Nucleus accumbens (tissue), 56 donors: ENCODE measurements around the gene SH3PXD2A.

Experiments
- DNase-seq, 56 donors: peaks; one replicate each; lab custom pipeline; 2025; lab: John Stamatoyannopoulos, UW

Gene SH3PXD2A

DNA sequence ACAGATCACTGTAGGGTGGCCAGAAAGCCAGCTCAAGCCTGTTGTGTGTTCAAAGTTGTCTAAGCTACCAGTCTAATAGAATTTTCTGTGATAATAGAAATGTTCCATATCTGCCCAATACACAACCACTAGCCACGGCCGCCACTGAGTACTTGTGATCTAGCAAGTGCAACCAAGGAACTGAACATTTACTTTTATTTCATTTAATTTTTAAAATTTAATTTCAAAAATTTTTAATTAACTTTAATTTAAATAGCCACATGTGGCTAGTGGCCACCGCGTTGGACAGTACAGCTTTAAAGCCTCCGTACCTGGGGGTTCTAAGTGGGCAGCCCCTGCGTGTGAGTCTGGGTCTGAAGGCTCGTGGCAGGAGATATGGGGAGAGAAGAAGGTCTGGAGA, 60.4 kb downstream of the SH3PXD2A start:
- no peak for DNase-seq

GRCh38 chr10:103793920-103794883, 61.2 kb downstream of the SH3PXD2A start:
- DNase-seq, result peak in 2 of 56 donors; percentile 9 to 16

DNA sequence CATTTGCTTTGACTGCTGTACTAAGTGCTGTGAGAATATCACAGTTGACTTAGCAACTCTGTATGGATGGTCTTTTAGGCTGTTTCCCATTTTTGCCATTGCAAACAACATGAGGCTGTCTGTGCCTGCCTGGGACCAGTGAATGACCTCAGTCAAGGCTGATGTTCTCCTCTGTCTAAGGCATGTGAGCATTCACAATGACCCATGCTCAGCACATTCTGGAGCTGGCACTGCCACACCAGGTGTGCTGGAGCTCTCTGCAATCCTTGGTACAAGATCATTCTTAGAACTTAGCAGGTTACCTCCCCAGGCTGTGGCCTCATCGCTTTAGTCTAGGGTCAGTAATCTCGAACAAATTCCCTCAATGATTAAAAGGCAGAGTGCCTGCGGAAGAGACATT, 61.9 kb downstream of the SH3PXD2A start:
- no peak for DNase-seq

DNA sequence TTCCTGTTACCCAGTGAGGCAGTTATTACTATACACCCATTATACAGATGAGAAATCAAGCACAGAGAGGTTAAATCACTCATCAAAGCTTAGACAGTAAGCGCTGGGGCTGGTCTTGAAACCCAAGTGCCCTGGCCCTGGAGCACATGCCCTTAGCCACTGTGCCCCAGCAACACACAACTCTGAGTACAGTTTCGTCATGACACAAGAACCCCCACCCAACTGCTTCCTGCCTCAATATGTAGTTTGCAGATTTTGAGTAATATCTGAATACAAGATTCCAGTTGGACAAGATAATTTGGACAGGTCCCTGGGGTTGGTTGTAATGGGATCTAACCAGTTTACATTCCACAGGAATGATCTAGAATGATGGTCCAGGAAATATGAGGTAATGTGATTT, 62.8 kb downstream of the SH3PXD2A start:
- DNase-seq, result no peak

DNA sequence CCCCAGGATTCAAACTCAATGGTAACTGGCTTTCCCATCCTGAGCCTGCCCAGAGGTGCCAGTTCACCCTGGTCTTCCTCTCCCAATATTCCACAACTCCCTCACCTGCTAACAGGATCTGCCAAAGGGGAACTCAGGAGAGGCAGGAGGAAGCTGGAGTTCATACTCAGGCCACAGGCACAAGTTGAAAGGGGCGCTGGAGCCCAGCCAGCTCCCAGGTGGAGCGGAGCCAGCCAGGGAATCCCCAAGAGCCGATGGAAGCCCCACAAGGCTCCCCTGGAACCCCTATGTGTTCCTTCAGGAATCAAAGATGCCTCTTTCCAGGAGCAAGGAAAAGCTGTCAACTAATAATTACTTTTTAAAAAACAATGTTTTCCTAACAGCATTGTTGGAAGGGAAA, 63.5 kb downstream of the SH3PXD2A start:
- no peak for DNase-seq

DNA sequence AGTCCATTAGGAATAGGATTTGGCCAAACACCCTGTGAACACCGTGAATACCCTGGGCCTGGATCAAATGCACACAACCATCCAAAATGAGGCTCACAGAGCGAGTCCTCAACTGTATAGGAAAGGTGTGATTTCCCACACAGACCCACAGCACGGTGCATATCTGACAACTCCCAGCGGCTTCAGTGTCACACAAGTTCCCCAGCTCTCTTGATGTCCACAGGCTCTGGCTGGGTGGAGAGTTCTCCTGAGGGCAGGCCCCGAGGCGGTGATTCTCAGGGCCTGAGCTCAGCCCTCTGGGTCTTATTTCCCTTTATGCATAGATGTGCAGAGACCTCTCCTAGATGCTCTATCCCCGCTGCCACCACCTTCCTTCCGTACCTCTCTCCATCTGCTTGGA, 64.1 kb downstream of the SH3PXD2A start:
- DNase-seq, result no peak

- no peak for DNase-seq
Measured at GRCh38 chr10:103790580-103790979, 64.8 kb downstream of the SH3PXD2A start.

DNA sequence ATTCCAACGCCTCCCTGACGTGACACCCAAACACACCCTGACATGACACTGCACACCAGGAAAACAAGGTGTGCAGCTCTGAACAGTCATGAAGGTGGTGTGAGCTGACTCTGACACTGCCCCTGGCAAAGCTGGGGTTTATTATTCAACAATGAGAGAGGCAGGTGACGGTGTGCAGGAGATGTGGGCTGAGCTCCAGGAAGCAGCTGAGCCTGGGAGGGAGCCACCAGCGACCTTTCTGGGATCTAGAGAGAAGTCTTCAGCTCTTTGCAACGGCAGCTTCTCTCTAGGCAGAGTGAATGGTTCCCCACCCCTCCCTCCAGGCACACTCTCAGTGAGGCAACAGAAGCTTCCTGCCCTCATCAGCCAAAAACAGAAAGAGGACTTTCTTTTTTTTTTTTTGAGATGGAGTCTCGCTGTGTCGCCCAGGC, 65.6 kb downstream of the SH3PXD2A start:
- DNase-seq, result peak in 2 of 56 donors; percentile 8 to 14

- DNase-seq, result no peak
Measured at GRCh38 chr10:103789161-103789560, 66.2 kb downstream of the SH3PXD2A start.

- DNase-seq, result no peak
Measured at GRCh38 chr10:103787331-103787730, 68.0 kb downstream of the SH3PXD2A start.

- no peak for DNase-seq
Measured at GRCh38 chr10:103786020-103786419, 69.4 kb downstream of the SH3PXD2A start.

- DNase-seq, result no peak
Measured at GRCh38 chr10:103784723-103785418, 70.5 kb downstream of the SH3PXD2A start.

- DNase-seq, result no peak
Measured at GRCh38 chr10:103784089-103784488, 71.3 kb downstream of the SH3PXD2A start.

GRCh38 chr10:103783681-103784080, 71.7 kb downstream of the SH3PXD2A start:
- DNase-seq, result peak in 6 of 56 donors; percentile 11 to 46 (median 16)

DNA sequence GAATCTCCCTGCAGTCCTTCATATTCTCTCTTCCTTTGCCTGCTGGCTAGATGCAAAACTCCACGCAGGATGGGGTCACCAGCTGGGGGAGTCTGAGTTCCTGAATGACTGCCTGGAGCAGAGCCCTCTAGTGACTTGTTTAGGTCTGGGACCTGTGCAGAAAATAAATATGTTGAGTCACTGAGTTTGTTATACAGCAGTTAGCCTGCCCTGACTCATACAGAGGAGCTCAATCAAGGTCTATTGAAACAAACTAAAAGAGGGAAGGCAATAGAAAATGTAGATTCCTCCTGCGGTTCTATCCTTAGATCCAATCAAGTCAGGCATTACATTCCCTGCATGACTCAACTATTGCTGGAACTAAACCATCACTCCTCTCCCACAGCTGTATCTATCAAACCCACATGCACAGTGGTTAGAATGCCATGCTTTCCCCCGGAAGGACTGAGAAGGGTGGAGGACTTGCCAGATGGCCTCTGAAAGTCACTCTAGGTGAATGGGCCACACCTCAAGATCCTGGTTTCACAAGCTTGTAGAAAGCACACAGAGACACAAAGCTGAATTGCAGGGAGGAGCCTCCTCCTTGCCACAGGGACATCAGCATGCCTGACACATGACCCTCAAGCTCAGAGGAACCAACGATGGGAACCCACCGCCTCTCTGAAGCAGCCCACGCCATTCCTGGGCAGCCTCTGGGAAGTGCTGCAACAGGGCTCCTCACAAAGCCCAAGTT, 73.9 kb downstream of the SH3PXD2A start:
- peak in 1 of 56 donors; percentile 2 for DNase-seq

DNA sequence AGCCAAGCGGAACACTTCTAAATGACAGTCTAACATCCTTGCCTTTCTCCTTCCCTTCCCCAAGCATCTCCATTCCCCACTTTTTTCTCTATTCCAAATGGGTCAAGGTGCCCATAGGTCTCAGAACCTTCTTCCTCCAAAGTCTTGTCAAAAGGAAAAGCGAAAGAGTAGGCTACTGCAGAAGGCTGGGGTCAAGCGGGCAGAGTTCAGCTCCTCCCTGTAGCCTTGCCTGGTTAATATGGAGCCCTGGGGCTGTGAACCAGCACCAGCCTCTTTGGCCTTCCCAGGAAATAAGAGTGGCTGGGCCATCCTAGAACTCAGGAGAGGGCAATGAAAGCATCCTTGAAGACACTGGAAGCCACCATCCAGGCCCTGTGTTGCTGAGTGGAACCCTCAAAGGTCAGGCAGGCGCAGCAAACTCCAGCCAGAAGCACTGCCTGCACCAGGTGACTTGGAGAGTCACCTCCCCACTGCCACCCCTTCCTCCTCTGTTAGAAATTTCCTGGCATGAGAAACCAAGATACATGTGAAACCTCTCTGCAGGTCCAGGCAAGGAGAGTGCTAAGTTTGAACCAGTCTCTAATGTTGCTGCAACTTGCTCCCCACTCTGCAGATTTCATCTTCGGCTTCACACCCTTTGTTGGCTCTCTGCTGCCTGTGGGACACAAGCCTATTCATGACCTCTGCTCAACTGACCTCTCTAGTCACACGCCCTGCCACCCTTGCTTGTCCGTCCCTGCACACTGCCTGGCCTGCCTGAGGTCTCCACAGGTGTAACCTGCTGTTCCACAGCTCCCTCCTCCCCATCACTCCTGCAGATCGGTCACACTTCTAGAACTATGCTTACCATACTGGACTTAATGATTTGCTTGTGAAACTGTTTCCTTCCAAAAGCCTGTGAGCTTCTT, 74.9 kb downstream of the SH3PXD2A start:
- no peak for DNase-seq

DNA sequence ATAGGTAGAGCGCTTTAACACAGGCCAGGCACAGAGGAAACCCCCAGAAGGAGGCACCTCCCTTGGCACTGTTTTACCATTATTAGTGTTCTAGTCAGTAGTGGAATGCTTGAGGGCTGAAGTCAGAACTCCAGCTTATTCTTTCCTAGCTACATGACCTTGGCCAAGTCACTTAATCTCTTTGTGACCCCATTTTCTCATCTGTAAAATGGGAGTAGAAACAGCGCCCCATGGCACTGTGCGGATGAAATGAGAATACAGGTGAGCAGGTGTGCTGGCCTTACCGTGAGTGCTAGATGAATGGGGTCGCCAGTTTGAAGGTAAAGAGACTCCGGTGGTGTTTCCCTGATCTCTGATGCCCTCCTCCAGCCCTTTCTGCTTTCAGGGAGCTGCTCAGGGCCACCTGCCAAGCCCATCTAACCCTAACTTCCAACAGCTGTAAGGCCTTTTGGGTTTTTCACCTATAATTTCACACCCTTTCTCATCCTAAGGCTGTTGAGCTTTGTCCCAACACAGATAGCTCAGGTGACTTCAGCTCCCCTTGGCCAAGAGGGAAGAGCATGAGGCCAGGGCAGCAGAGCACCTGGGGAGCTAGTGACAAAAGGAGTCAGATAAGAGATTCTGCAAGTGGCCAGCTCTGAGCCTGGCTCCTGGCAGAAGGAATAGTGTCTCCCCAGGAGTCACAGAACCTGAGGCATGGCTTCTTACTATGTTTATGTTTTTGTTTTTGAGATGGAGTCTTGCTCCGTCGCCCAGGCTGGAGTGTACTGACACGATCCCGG, 76.8 kb downstream of the SH3PXD2A start:
- DNase-seq, result no peak

GRCh38 chr10:103776878-103777591, 78.3 kb downstream of the SH3PXD2A start:
- DNase-seq, result no peak
